Activated naive CD4-positive, alpha-beta T cell (primary cell): ENCODE data around the gene SPG7.
"Not testable (repeated sequence)": the region's sequence is repeated elsewhere in the genome, so short reads cannot be mapped to it uniquely, and the experiment has no call there.

Experiments
- DNase-seq, 4 experiments: peaks; one replicate each; lab custom pipeline; 2025; lab: John Stamatoyannopoulos, UW

Gene SPG7

GRCh38 chr16:89581045-89581695 is 73.0 kb downstream of the SPG7 start:
- no peak for DNase-seq

GRCh38 chr16:89581861-89582563 is 73.8 kb downstream of the SPG7 start:
- no peak for DNase-seq

GRCh38 chr16:89582614-89583196 is 74.5 kb downstream of the SPG7 start:
- no peak for DNase-seq

GRCh38 chr16:89583197-89583894 is 75.1 kb downstream of the SPG7 start:
- DNase-seq, result no peak

GRCh38 chr16:89583895-89584644 is 75.9 kb downstream of the SPG7 start:
- no peak for DNase-seq

GRCh38 chr16:89584768-89585549 is 76.8 kb downstream of the SPG7 start:
- DNase-seq, result no peak

GRCh38 chr16:89586218-89586617 is 78.0 kb downstream of the SPG7 start:
- DNase-seq, result no peak

- DNase-seq, result no peak
These were observed 78.7 kb downstream of the SPG7 start for GRCh38 chr16:89586853-89587252.

- not testable (repeated sequence) for DNase-seq
These were observed 79.5 kb downstream of the SPG7 start for GRCh38 chr16:89587676-89588075.

GRCh38 chr16:89588413-89589109 is 80.4 kb downstream of the SPG7 start:
- no peak for DNase-seq

- DNase-seq, result no peak
These were observed 81.2 kb downstream of the SPG7 start for GRCh38 chr16:89589241-89589926.

GRCh38 chr16:89593841-89594240 is 85.6 kb downstream of the SPG7 start:
- DNase-seq, result no peak

GRCh38 chr16:89595330-89596060 is 87.3 kb downstream of the SPG7 start:
- no peak for DNase-seq

GRCh38 chr16:89596061-89596689 is 88.0 kb downstream of the SPG7 start:
- DNase-seq, result no peak

- DNase-seq, result no peak
These were observed 88.9 kb downstream of the SPG7 start for GRCh38 chr16:89596957-89597649.

GRCh38 chr16:89598199-89598598 is 90.0 kb downstream of the SPG7 start:
- DNase-seq, result no peak

- DNase-seq, result no peak
These were observed 91.3 kb downstream of the SPG7 start for GRCh38 chr16:89599451-89599858.

- DNase-seq, result no peak
These were observed 91.7 kb downstream of the SPG7 start for GRCh38 chr16:89599902-89600301.
